IPS-18c (cell line): ENCODE measurements around the gene NLGN2.

Experiments used
- H3K4me3 ChIP-seq: 2 replicates; pipeline ENCODE4 v1.7.0; 2013; ENCODE audit warnings: low read depth, mild to moderate bottlenecking, low read length, moderate library complexity; ENCODE audit not compliant: insufficient read depth
- H3K9me3 ChIP-seq: one replicate; pipeline ENCODE4 v1.6.1; 2013; ENCODE audit warnings: mild to moderate bottlenecking, low read length, moderate library complexity; ENCODE audit not compliant: control insufficient read depth, insufficient read depth

Gene NLGN2

GRCh38 chr17:7468290-7468689 lies 60.6 kb downstream of the NLGN2 start:
- H3K9me3 ChIP-seq, result no peaks in the 10 kb centered on the region
- H3K4me3 ChIP-seq, result no peak overlapping the region

- H3K4me3 ChIP-seq, result no peak overlapping the region
- no peaks in the 10 kb centered on the region for H3K9me3 ChIP-seq
Measured at GRCh38 chr17:7468804-7469389, 61.3 kb downstream of the NLGN2 start.
